NOMO-1 treated with dmso at 0.1 percent for 144 hours (cell line): ENCODE results near the gene FOXN4.

Experiments
- DNase-seq: peaks from one replicate; lab custom pipeline; 2025; ENCODE audit not compliant: unreplicated experiment; lab: John Stamatoyannopoulos, UW

FOXN4 gene

DNA sequence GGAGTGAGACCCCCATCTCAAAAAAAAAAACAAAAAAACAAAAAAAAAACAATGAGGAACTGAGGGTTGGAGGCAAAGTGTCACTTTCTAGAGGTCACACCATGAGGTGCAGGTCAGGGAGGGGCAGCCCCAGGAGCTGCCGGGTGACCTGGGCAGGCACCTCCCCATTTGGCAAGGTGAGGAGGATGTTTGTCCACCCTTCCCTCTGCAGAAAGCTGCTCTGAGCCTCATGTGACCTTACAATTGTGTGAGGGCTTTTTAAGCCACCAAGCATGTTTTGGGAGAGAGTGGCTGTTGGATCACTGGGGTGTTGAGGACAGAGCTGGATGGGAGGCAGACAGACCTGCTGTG lies 49.6 kb downstream of the FOXN4 start:
- no peak for DNase-seq

DNA sequence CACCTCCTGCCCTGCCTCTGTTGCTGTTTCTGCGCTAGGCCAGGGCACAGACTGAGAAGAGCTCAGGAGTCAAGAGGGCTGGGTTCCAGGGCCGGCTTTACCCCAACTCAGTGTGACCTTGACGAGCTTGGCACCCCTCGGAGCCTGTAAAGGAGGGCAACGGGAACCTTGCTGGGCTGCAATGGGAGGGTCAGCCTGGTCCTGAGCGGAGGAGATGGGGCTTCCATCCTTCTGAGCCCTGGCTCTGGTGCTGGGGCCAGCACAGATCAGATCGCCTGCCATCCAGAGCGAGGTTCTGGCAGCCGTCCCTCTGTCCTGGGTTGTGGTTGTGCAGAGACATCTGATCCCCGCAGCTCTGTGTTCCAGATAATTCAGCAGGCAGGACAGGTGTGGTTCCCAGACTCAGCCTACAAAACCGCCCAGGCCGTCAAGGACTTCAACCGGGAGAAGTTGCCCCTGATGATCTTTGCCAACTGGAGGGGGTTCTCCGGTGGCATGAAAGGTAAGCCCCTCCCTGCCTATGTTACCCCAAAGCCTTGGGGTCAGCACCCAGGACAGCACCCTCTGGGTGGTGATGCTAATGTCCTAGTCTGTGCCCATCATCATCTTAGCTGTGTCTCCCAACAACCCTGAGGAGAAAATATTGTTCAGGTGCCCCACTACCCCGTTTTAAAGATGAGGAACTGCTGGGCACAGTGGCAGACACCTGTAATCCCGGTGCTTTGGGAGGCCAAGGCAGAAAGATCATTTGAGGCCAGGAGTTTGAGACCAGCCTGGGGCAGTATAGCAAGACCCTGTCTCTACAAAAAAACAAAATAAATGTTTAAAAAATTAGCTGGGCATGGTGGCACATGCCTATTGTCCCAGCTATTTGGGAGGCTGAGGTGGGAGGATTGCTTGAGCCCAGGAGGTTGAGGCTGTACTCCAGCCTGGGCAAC lies 50.2 kb downstream of the FOXN4 start:
- no peak for DNase-seq

DNA sequence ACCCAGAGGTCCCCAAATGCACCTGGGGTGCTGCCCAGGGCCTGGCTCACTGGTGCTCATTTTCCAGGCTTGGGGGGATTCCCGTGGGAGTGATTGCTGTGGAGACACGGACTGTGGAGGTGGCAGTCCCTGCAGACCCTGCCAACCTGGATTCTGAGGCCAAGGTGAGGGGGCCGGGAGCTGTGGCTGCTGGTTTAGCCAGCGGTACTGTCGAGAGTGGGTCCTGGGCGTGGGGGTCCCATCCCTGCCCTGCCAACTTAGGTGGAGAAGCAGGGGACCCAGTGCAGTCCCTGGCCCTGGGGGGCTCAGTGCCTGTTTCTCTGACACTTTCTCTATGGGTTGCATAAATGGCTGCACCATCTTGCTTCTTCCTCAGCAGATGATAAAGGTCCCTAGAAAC lies 50.9 kb downstream of the FOXN4 start:
- DNase-seq: no peak

DNA sequence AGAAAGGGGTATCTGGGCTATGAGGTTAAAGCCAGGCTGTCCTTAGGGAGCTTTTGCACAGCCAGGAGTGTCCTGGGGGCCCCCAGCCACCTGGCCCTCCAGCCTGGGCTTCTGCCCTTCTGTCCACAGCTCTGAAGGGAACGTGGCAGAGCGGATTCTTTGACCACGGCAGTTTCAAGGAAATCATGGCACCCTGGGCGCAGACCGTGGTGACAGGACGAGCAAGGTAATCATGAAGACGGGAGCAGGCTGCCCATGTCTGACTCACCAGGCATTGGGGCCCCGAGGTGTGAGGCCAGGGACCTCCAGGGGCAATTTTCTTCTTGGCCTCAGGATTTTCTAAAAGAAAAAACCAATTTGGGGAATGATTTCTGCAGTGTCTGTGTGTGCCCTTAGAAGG lies 53.1 kb downstream of the FOXN4 start:
- no peak for DNase-seq

DNA sequence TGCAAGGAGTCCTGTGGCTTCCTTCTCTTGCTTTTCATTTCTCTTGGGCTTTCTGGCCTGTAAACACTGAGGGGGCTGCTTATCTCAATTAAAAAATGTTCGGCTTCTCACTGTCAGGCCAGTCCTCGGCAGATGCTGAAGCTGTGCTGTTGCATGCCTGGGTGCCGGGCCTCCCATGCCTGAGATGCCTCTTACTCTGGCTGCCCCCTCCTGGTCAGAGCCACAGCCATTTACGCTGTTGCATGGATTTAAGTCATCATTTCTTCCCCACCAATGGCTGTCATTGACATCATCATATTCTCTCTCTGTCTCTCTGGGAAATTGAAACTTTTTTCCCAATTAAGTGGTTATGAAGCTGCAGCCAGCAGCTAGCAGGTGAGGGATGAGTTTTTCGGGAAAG lies 53.7 kb downstream of the FOXN4 start:
- no peak for DNase-seq

DNA sequence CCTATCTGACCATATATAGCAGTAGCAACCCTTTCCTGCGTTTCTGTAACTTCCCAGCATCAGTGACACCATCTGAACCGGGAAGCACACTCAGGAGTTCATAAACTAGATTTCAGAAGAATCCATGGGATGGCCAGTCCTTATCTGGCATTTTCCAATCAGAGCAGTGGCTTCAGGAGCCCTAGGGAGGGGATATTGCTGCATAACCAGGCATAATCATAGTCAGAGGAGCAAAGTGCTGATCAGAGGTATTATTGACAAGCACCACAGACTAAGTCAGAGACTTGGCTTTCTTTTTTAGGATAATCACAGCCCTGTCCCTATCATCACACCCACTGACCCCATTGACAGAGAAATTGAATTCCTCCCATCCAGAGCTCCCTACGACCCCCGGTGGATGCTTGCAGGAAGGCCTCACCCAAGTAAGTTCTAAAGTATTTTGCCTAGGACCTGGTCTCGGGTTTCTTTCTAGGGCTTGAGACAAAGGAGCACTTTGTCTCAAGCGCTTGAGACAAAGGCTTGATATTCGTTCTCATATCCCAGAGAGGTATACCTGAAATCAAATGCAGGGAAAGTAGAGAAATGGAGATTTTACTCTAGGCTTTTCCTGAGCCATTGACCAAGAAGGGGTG lies 55.1 kb downstream of the FOXN4 start:
- no peak for DNase-seq

DNA sequence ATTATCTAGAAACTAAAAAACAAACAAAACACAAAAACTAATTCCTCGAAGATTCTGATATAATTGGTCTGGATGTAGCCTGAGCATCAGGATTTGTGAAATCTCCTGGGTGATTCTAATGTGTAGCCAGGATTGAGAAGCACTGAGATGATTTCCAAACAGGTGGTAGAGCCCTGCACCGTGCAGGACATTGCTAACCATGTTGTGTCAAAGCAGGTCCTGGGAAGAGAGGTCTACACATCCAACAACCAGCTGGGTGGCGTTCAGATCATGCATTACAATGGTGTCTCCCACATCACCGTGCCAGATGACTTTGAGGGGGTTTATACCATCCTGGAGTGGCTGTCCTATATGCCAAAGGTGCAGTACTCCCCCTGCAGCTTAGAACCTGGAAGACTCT lies 56.3 kb downstream of the FOXN4 start:
- DNase-seq: no peak

DNA sequence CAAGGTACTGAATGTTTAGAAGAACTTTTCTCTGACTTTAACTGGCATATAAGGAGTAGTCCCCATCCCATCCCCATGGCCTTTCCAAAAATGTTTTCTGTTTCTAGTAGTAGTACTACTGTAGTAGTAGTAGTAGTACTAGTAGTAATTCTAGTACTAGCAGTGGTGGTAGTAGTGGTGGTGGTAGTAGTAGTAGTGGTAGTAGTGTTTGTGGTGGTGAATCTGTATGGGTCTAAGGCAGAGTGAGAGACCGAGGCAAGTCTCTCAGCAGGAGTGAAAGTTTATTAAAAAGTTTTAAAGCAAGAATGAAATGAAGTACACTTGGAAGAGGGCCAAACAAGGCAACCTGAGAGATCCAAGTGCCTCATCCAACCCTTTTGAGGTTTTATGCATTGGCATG lies 58.6 kb downstream of the FOXN4 start:
- no peak for DNase-seq

DNA sequence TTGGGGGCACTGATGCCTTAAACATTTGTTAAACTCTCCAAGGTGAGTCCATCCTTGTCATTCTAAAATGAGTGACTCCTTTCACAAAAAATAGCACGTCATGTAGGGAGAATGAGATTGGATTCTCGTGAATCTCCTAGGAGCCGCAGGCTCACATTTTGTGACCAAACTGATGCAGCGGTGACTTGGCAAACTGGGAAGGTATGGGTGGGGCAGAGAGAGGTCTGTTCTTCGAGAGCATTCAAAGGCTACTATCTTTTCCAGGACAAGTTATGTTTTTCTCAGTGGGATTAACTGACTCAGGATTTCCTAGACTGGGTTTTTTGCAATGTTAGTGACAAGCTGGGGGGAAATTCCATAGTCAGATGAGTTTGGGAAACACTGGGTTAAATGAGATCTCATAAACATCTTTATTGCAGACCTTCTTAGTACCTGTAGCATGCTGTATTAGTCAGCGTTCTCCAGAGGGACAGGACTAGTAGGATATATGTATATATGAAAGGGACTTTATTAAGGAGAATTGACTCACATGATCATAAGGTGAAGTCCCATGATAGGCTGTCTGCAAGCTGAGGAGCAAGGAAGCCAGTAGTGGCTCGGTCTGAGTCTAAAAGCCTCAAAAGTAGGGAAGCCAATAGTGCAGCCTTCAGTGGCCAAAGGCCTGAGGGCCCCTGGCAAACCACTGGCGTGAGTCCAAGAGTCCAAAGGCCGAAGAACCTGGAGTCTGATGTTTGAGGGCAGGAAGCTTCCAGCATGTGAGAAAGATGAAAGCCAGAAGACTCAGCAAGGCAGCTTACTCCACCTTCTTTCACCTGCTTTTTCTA lies 61.0 kb downstream of the FOXN4 start:
- no peak for DNase-seq

DNA sequence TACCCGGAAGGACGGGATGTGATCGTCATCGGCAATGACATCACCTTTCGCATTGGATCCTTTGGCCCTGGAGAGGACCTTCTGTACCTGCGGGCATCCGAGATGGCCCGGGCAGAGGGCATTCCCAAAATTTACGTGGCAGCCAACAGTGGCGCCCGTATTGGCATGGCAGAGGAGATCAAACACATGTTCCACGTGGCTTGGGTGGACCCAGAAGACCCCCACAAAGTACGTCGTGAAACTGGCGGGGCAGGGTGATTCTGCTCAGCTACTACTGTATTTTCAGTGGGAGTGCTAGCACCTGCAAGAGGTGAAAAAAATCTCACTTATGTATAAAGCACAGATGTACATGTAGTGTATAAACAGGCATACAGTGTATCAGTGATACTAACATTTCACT lies 62.9 kb downstream of the FOXN4 start:
- no peak for DNase-seq

DNA sequence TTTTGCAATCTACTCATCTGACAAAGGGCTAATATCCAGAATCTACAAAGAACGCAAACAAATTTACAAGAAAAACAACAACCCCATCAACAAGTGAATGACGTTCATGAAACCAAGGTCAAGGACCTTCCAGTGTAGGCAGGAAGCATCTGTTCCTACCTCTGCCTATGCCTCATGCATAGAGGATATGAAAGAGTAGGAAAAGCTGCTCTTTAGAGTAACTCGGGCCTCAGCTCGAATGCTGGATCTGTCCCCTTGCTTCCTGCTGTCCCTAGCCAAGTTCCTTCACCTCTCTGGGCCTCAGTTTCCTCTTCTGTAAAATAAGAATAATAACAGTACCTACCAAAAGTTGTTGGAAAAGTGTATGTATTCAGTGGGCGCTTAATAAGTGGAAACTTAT lies 65.0 kb downstream of the FOXN4 start:
- no peak for DNase-seq

DNA sequence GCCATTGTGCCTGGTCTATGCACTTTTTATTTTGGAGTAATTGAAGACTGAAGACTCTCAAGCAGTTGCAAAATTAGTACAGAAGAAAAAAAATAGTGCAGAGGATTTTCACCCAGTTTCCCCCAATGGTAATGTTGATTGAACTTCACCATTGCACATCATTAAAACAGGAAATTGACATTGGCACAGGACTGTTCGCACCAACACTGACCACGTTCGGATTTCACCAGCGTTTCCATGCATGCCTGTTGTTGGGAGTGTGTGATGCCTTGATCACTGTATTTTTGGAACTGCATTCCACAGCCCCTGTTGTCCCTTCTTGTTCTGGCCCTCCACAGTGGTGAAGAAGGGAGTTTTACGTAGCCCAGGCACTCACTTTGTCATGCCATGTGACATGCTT lies 67.1 kb downstream of the FOXN4 start:
- no peak for DNase-seq

DNA sequence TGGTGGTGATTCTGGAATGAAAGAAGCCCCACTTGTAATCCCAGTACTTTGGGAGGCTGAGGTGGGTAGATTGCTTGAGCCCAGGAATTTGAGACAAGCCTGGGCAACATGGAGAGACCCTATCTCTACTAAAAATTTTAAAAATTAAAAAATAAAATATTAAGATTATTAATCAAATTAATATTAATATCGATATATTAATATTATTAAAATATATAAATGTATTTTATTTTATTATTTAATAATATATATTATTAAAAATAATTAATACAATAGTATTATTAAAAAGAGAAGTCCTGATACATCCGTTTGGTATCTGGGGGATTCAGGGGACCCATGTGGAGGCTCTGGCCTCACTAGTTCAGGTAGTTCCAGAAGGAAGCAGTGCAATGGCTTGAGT lies 68.7 kb downstream of the FOXN4 start:
- DNase-seq: no peak

DNA sequence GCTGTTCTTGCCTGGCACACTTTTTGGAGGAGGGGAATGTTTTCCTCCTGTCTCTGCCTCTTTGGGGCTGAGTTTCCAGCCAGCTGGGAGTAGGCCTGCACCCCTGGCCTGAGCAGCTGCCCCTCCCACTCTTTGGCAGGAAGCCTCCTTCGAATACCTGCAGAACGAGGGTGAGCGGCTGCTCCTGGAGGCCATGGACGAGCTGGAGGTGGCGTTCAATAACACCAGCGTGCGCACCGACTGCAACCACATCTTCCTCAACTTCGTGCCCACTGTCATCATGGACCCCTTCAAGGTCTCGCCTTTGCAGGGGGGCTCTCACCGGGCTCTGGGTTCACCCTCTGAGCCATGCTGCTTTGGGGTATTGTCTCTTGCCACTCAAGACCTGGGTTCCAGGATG lies 69.4 kb downstream of the FOXN4 start:
- no peak for DNase-seq

DNA sequence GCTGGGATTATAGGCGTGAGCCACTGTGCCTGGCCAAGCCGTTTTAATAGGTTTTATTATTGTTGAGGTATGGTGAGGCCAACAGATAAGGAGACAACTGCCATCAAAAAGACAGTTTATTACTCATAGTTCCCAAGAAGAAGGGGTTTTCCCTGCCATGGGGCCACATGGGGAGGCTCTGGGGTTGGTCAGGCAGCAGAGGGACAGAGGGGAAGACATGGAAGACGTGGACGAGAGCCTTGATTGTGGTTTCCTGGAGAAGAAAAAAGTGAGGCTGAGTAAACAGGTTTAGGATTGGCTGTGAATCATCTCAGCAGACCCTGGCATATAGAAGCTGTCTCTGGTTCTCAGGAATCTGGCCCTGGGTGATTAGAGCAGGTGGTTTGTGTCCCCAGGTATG lies 69.9 kb downstream of the FOXN4 start:
- no peak for DNase-seq

DNA sequence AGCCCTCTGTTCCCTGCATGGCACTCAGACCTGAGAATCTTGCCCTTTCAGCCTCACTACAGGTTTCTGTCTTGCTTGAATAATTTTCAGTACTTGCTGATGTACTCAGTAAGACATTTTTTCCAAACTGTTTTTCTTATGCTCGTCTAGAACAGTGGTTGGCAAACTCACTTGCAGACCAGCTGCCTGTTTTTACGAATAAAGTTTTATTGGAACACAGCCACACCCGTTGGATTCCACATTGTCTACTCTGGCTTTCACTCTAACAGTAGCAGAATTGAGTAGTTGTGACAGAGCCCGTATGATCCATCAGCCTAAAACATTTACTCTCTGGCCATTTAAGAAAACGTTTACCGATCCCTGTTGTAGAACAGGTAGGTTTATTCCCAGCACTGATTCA lies 72.8 kb downstream of the FOXN4 start:
- DNase-seq: no peak

DNA sequence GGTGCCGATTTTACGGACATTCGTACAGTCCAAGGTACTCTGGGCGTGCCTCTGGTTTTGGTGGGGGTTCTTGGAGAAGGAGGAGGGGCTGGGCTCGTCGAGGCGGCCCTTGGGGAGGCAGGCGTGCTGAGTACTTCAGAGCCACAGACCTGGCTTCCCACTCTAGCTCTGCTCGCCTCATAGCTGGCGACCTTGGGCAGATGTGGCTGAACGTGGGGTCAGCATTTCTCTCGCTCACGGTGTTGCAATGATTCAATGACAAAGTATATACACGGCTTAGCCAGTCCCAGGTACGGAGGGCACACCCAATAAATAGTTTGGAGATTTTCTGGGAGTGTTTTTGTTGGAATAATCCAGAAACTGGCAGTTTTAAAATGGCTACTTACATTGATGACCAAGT lies 75.1 kb downstream of the FOXN4 start:
- no peak for DNase-seq

DNA sequence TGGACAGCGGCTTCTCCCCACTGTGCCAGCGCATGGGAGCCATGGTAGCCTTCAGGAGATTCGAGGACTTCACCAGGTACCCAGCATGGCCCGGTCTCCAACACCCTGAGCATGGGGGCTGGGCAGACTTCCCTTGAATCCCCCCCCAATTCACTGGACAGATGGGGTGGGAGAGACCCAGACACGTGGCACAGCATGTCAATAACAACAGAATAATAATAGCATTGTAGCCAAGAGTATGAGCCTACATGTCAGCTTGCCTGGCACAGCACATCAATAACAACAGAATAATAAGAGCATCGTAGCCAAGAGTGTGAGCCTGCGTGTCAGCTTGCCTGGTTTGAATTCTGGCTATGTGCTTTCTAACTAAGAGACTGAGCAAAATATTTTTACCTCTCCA lies 76.4 kb downstream of the FOXN4 start:
- no peak for DNase-seq

DNA sequence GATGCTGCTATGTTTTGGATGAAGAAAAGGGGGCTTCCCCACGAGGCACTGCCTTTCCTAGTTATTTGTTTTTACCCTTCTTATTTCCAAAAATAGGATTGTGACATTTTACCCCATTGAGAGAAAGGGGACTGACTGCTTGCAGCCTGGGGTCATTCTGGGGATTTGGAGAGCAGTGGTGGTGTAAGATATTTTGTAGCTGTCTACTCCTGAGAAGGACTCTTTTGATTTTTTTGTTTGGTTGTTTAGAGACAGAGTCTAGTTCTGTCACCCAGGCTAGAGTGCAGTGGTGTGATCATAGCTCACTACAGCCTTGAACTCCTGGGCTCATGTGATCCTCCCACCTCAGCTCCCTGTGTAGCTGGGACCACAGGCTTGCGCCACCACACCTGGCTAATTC lies 78.9 kb downstream of the FOXN4 start:
- no peak for DNase-seq

DNA sequence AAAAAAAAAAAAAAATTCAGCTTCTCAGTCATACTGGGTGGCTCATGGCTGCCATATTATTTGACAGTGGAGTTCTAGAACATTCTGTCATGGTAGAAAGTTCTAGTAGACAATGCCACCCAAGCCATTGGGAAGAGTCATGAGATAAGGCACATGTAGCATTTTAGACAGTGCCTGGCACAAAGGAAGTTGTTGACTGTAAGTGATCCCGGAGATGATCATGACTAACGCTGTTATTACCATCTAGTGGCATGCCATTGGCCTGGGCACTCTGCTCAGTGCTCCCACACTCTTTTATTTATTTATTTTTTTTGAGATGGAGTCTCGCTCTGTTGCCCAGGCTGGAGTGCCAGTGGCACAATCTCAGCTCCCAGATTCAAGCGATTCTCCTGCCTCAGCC lies 80.4 kb downstream of the FOXN4 start:
- no peak for DNase-seq
